HG03442 (cell line): ENCODE results near the gene FERMT1.
"Not testable (repeated sequence)": the region's sequence is repeated elsewhere in the genome, so short reads cannot be mapped to it uniquely, and the experiment has no call there.

Experiments used
- ATAC-seq: cut with Tn5 transposase; IDR thresholded peaks from one replicate; pipeline ENCODE4 v1.9.1; 2021; ENCODE audit warnings: mild to moderate bottlenecking, moderate library complexity; ENCODE audit not compliant: unreplicated experiment

The FERMT1 gene

DNA sequence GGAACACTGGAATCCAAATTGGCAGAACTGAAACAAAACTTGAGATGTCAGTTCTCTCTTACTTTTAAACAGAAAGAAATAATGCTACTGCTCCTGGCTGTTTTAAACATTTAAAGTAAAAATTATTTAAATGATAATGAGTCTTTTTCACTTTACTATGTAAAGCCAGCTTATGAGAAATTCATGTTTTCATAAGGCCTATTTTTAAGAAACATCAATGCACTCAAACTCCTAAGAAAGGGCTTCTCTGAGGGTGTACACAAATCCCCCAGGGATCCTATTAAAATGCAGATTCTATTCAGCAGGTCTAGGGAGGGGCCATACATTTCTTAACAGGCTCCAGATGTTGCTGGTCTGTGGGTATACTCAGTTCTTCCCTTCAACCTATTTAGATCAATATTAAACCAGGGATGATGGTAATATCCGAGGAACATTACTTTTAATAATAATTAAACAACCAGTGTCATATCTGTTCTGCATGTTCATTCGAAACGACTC, 2.3 kb downstream of the FERMT1 start:
- ATAC-seq: no peak

DNA sequence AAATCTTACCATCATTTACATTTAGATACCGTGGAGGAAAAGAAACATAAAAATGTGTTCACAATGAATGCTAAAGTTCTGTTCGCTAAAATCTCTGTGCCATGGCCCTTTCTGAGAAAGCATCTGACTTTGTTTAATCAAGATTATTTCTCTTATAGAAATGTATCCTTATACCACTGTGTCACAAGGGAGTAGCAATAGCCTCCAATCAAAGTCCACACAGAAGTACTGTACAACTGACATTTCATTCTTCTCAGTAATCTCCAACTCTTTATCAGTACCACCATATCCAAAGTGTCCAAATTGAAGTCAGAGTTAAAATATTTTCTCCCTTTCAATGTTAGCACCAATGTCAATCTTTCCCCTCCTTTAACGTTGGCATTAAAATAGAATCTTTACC, 6.1 kb downstream of the FERMT1 start:
- ATAC-seq: no peak

DNA sequence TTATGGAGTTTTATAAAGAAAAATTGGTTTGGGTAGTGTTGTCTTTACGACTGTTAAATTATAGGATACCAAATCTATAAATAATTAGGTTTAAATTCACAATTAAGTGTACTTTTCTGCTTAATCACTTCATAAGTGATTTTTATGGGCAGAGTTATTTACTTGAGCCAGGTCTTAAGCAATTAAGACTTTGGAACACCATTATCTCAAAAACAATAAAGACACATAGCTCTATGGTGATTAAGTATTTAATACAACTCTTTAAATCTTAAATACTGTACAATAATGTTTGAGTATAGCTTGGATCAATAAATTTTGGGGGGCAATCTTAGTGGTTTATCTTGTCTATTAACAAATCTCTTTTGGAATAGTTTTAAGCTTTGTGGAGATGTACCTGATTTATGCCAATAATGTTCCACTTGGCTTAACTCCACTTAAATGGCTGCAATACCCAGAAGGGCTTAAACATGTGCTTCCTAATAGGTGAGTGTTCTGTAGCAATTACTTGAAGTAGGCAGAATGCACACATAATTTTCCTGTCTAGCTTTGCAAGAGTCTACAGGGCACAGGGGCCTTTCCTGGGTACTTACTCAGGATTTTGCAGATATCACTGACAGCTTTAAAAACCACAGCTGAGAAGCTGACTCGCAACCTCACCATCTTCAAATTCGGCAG, 7.5 kb downstream of the FERMT1 start:
- ATAC-seq: no peak

DNA sequence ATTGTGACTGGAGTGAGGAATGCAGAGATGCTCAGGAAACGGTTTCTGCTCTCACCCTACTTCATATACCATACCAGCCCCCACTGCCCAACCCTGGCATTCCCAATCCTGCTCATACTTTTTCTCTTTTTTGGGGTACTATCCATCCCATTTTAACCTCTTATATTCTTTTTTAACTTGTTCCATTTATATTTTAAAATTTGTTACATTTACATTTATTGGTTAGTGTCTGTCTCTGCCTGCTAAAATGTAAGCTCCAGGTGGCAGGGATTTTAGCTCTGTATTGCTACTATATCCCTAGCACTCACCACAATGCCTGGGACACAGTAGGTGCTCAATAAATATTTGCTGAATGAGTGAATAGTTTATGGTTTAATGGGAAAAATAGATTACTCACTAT, 8.1 kb downstream of the FERMT1 start:
- ATAC-seq: no peak

DNA sequence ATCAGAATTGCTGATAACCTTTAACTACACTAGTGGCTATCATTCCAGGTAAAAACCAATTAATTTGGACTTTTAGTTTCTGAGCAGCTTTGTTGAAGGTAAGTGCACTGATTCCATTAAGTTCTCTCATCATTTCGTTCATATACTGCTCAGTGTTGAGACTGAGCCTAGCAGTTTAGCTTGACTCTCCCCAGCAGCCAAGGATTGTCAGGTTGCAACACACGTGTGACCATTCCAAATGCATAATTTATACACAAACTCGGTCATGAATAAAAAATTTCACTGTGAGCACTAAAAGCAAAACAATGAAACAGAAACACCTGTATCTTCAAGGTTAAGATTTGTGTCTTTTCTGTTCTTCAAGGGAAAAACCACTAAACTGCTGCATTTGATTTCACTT, 8.9 kb downstream of the FERMT1 start:
- no peak for ATAC-seq

DNA sequence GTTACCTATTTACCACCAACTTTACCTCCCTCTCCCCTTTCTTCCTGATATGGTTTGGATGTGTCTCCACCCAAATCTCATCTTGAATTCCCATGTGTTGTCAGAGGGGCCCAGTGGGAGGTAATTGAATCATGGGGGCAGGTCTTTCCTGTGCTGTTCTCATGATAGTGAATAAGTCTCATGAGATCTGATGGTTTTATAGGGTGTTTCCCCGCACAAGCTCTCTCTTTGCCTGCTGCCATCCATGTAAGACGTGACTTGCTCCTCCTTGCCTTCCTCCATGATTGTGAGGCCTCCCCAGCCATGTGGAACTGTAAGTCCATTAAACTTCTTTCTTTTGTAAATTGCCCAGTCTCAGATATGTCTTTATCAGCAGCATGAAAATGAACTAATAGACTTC, 9.9 kb downstream of the FERMT1 start:
- ATAC-seq: not testable (repeated sequence)

DNA sequence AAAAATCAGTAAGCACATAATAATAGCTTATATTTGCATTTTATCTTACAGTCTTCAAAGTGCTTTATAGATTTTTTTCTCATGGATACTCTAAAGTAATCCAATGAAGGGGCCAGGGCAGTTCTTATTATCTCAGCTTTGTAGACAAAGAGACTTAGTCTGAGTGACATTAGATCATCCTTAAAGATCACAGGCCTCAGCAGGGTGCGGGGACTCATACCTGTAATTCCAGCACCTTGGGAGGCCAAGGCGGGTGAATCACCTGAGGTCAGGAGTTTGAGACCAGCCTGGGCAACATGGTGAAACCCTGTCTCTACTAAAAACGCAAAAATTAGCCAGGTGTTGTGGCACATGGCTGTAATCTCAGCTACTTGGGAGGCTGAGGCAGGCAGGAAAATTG, 14.5 kb downstream of the FERMT1 start:
- no peak for ATAC-seq

DNA sequence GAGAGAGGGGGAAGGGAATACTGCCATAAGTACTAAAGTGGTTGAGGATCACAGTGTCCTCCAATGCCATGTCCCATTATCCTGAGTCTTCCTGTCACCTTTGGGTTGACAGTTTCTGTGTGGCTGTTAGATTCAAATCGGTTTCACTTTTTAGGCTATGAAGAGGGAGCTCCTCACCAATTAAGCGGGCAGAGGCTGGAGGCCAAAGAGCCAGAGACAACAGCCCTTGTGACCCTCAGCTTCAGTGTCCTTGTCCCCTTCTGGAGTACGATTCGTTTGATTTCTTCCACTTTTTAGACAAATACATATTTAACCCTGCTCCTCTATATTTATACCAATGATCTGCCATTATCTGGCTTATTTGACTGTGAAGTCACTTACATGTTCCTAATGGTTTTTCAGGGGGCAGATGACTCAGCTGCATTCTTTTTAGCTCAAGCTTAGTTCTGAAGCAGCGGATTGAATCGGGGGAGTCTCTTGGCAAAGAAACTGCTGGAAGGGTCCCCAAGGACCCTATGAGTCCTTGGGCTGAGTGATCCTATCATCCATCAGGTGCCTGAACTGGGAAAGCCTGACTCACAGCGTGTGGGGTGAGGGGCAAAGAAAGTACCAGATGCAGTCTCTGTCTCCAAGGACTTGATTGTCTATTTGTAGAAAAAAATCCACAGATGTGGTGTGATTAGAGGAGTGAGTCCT, 18.2 kb downstream of the FERMT1 start:
- no peak for ATAC-seq

DNA sequence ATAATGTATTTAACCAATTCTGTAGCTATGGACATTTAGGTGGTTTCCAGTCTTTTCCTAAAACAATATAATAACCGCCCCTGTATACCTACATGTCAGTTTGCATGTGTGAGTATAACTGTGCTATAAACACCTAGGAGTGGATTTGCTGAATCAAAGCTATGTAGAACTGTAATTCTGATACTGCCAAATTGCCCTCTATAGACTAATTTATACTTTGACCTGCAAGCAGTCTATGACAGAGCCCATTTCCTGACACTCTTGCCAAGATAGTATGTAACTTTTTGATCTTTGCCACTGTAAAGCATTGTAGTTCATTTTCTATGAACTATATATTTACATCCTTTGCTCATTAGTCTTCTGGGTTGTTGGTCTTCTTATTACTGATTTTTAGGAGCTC, 19.5 kb downstream of the FERMT1 start:
- ATAC-seq: no peak

DNA sequence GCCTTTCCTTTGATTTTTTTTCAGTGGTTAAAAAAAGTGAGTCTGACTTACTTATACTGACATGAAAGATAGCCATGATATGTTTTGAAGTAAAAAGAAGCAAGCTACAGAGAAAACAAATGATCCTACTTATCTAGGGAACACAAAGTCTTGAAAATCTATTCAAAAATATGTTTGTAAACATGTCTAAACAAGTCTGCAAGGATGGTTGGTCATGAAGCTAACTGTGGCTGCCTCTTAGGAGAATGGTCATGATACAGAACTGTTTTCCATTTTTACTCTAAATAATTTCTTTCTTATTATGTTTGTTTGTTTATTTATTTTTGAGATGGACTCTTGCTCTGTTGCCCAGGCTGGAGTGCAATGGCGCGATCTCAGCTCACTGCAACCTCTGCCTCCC, 21.5 kb downstream of the FERMT1 start:
- no peak for ATAC-seq

DNA sequence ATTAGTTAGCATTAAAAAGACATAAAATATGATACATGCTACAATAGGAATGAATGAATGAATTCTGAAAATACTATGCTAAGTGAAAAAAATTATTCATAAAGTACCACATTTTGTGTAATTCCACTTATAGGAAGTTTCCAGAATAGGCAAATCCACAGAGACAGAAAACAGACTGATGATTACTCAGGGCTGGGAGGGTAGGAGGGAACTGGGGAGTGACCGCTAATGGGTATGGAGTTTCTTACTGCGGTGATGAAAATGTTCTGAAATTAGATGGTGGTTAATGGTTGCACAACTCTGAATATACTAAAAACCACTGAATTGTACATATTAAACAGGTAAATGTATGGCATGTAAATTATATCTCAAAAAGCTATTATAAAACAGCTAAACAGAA, 22.6 kb downstream of the FERMT1 start:
- ATAC-seq: no peak

DNA sequence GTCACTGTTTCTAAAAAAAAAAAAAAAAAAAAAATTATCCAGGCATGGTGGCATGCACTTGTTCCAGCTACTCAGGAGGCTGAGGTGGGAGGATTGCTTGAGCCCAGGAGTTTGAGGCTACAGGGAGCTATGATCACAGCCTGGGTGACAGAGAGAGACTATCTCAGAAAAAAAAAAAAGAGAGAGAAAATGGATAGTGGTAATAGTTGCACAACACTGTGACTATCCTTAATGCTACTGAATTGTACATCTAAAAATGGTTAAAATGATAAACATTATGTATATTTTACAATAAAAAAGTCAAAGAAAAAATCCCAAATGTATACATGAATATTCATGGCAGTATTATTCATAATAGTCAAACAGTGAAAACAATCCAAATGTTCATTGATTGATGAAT, 23.0 kb downstream of the FERMT1 start:
- ATAC-seq: no peak

DNA sequence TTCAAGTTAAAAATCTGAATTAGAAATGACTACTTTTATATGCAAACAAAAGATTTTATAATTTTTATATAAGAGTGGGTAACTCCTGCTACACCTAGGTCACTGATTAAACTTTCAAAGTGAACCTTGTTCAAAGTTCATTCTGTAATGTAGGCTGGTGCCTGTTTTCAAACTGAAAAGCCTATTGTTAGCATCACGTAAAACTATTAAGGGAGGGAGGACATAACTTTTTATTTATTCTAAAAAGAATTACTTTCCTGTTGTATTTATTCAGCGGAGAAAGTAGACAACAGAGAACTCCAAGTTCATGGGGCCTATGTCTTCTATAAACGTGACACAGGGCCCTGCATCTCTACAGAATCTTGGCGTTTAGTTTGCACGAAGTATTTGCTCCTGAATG, 27.4 kb downstream of the FERMT1 start:
- no peak for ATAC-seq

DNA sequence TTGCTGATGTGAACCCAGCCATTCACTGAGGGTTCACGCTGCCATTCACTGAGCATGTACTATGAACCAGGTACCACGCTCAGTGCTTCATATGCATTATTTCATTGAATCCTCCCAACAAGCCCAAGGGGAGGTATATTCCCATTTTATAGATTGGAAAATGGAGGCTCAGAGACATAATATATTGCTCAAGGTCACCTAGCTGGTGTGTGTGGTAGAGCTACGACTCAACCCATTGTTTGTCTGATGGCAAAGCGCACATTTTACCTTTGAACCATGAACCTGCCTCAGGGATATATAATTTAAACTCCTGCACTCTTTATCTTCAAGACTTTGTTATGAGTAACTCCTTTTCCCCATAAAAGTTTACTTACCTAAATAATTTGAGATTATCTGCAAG, 28.3 kb downstream of the FERMT1 start:
- ATAC-seq: no peak

DNA sequence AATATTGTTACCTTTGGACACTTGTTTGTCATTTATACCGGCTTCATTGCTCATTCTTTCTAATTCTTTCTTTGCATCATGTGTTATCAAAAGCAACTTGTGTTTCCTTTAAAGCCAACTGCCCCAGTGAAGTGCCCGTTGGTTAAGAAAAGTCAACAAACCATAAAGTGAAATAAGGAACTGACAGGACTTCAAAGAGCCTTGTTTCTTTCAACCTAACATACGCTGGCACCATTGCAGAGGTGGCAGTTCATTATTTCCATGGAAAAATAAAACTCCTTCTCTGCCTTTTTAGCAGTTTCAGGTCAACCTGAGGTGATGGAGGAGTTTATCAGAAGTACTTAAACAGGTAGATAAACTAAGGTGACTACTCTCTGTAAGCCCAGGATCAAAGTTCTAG, 28.8 kb downstream of the FERMT1 start:
- ATAC-seq: no peak

DNA sequence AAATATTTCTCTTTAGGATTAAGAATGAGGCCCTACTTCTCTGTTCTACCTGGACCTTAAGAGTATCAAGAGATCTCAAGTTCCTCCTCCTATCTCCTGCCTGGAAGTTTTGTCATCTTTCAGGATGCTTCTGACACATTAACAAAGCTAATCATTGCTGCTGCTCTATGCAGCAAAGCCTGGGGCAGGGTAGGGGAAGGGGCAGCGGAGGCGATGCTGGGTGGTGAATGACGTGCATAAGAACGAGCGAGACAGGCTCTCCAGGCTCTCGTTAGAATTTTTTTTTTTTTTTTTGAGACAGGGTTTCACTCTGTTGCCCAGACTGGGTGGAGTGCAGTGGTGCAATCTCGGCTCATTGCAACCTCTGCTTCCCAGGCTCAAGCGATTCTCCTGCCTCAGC, 31.2 kb downstream of the FERMT1 start:
- ATAC-seq: no peak

DNA sequence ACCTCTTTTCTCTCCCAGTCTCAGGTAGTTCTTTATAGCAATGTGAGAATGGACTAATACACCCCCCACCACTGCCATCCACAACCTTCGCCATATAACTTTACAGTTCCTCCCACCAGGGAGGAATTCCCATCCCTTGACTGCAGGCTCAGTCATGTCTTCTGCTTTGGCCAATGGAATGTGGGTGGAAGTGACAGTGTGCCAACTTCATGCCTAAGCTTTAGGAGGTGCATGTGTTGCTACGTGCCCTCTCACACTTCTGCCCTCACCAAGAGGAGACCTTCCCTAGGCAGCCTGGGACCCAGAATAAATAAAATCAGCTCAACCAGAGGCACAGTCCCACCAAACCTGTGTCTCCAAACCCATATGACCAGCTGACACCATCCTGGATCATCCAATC, 36.0 kb downstream of the FERMT1 start:
- ATAC-seq: no peak

DNA sequence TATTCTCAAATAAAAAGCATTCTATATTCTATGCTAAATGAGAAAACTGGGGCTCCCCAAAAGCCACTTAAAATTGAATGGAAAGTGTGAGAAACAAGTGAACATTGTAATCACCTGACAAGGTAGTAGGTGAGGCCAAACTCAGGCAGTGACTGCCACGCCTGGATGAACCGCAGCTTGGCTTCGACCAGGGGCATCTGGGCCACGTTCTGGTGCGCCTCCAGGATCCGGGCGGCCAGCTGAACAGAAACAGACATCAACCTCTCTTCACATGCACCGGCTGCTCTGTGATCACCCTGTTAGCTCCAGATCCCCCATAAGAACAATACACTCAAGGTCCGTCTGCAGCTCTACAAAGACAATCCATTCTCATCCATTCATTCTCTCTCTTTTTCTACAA, 38.9 kb downstream of the FERMT1 start:
- no peak for ATAC-seq

DNA sequence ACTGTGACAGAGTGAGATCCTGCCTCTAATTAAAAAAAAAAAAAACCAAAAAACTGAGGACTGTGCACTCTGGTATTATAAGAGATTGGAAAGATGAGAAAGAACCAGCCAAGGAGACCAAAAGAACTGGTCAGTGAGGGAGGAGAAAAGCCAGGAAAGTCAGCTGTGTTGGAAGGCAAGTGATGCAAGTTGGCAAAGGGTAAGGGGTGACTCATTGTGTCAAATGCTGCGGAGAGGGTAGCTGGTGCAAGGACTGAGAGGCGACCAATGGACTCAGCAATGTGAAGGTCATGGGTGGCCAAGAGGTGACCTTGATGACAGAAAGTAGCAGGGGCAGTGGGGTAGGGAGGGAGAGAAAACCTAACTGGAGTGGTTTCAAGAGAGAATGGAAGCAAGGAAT, 41.6 kb downstream of the FERMT1 start:
- ATAC-seq: no peak

DNA sequence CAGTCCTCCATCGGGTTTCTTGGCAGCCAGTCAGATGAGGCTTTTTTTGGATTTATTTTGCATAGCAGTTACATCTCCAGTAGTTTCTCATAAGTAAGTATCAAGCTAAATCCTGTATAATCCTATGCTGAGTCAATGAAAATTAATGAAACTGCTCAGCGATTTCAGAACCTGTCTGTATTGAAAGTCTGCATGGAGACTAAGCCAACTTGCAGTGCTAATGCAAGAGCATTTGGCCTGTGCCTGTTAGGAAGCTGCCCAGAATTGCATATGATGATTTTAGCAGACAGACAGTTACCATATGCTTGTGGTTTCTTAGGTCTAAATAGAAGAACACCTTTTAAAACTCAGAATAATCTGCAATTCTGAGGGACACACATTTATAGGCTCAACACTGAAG, 43.8 kb downstream of the FERMT1 start:
- no peak for ATAC-seq

DNA sequence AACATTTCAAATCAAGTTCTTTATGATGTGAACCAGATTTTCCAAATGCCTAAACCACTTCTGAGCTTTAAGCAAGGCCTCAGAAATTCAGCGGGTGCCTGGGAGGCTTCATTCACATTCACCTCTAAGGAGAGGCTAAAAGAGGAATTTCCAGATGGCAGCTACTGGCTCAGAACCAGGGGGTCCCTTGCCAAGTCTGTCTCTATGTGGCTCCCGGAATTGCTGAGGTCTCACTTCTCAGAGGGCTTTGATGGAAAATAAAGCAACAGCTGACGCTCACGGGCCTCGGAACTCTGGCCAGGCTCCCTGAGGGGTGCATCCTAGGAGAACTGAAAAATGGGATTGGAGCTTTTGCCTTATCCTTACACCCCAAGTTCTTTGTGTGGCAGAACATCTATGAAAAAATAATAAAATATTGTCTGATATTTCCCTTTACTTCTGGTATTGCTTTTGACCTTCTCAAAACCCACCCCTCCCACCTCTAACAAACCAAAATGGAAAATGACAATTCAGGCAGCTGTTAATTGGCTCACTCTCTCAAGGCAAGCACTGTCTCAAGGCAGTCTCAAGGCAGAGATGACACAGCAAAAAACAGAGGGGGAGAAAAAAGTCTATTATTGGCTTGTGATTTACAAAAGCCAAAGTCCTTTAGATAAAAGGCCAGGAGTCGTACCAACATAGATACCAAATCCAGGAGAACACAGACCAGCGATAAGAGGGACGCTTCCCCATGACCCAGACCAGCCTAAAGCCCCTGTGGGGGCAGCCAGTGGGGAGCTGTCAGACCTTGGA, 47.2 kb downstream of the FERMT1 start:
- no peak for ATAC-seq

DNA sequence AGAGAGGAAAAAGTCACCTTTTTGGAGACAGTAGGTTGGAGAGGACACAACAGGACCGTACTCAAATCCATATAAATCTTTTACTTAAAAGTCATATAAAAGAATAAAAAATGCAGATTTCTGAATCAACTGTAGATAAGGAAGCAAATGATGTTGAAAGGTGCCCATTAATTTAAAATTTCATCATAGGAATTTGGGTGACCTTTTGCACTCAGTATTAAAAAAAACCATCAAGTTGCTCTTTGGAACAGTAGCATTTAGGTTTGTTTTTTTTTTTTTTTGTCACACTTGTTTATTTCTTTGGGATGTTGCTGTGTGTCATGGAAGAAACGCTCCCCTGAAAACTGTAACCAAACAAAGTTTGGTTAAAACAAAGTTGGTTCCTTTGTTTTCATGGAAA, 48.0 kb downstream of the FERMT1 start:
- no peak for ATAC-seq
